Uterus (tissue), 4 donors: ENCODE results near the gene TRMT6. TPM values are rescaled to one million over a fixed set of nuclear protein-coding genes. Genes with fewer than 3 reads are reported as not detected.

Experiments
- DNase-seq, 2 donors: peaks; one replicate each; pipeline ENCODE4 v3.0.0-alpha.2; 2019 to 2020
- H3K27ac ChIP-seq, 2 donors: fragments of 200-600 bp; sonication (generic); 1 replicate in 1 of 2; 2 replicates in 1 of 2; pipeline ENCODE4 v1.5.1; 2016 to 2018
- H3K27me3 ChIP-seq, 2 donors: fragments of 200-600 bp; sonication (generic); one replicate each; pipeline ENCODE4 v1.5.1; 2018 to 2019; ENCODE audit warnings: control low read depth in 1 of 2
- H3K36me3 ChIP-seq, 2 donors: fragments of 200-600 bp; sonication (generic); one replicate each; pipeline ENCODE4 v1.5.1; 2019; ENCODE audit warnings: control low read depth in 1 of 2
- H3K4me1 ChIP-seq, 2 donors: fragments of 200-600 bp; sonication (generic); one replicate each; pipeline ENCODE4 v1.5.1; 2018 to 2019; ENCODE audit warnings: control low read depth in 1 of 2
- H3K4me3 ChIP-seq, 2 donors: fragments of 200-600 bp; sonication (generic); 1 replicate in 1 of 2; 2 replicates in 1 of 2; pipeline ENCODE4 v1.5.1; 2018 to 2019; ENCODE audit warnings: mild to moderate bottlenecking in 1 of 2
- H3K9me3 ChIP-seq, 2 donors: fragments of 200-600 bp; sonication (generic); one replicate each; pipeline ENCODE4 v1.5.1; 2019; ENCODE audit warnings: control low read depth in 1 of 2
- CTCF ChIP-seq, 4 experiments: fragments of 200-600 bp in 2 of 4; fragments of 450-650 bp in 2 of 4; sonication (generic) in 2 of 4; IDR thresholded peaks; one replicate each; pipeline ENCODE4 v1.5.1; 2016 to 2019; ENCODE audit warnings: antibody characterized with exemption in 4 of 4, mild to moderate bottlenecking in 2 of 4, moderate library complexity in 1 of 4
- POLR2A ChIP-seq, 2 donors: fragments of 450-650 bp; IDR thresholded peaks; one replicate each; pipeline ENCODE4 v1.6.1; 2016; ENCODE audit warnings: antibody characterized with exemption in 2 of 2, mild to moderate bottlenecking in 1 of 2, moderate library complexity in 1 of 2
- intact Hi-C: fragments of 100-400 bp; cut with DNase I; formaldehyde crosslinking; loops from one replicate; pipeline ENCODE4 v1.15.1; 2023; ENCODE audit warnings: low total_unique reads
- total RNA-seq, 4 donors: library from RNA; depleted of rRNA in 3 of 4; stranded (reverse); fragments of >200 nt in 3 of 4; gene quantifications; one replicate each; pipeline versions ENCODE4 v1.1.0 to v1.2.4, GENCODE V29; 2014 to 2023
- donor health status: DM: yes; HTN: yes; CAD: no.

TRMT6 gene
- total RNA-seq, 4 donors from 2014 or later, result 1.8 to 11.9 (median 4.0) TPM

GRCh38 chr20:5977223-5977622 lies 26.9 kb upstream of the TRMT6 start:
- Histone ChIP-seq H3K9me3 (no peaks in the 10 kb centered on the region), H3K27me3 (no peaks in the 10 kb centered on the region), H3K36me3 (no peaks in the 10 kb centered on the region), H3K4me3 (no peak overlapping the region), H3K4me1 (no peaks in the 10 kb centered on the region), H3K27ac (no peak overlapping the region)
- DNase-seq, result no peak
- intact Hi-C loops, result no loop called here
- no peak for TF ChIP-seq POLR2A (IDR thresholded peaks at IDR 0.05)
- TF ChIP-seq CTCF (IDR thresholded peaks at IDR 0.05), result no peak

GRCh38 chr20:5975778-5976177 lies 25.4 kb upstream of the TRMT6 start:
- no peaks in the 10 kb centered on the region for H3K9me3 ChIP-seq
- intact Hi-C loops, result no loop called here
- no peaks in the 10 kb centered on the region for H3K27me3 ChIP-seq
- H3K27ac ChIP-seq, result no peak overlapping the region
- H3K4me3 ChIP-seq, result no peak overlapping the region
- no peaks in the 10 kb centered on the region for H3K4me1 ChIP-seq
- DNase-seq, result no peak
- no peaks in the 10 kb centered on the region for H3K36me3 ChIP-seq
- no peak for TF ChIP-seq CTCF (IDR thresholded peaks at IDR 0.05)
- TF ChIP-seq POLR2A (IDR thresholded peaks at IDR 0.05), result no peak

- Histone ChIP-seq H3K4me1 (no peaks in the 10 kb centered on the region), H3K27ac (no peak overlapping the region), H3K27me3 (no peaks in the 10 kb centered on the region), H3K9me3 (no peaks in the 10 kb centered on the region), H3K36me3 (no peaks in the 10 kb centered on the region), H3K4me3 (no peak overlapping the region)
- no peak for DNase-seq
- TF ChIP-seq CTCF (IDR thresholded peaks at IDR 0.05) (no peak), POLR2A (IDR thresholded peaks at IDR 0.05) (no peak)
- intact Hi-C loops, result no loop called here
These were observed 24.2 kb upstream of the TRMT6 start for GRCh38 chr20:5974531-5974930.

DNA sequence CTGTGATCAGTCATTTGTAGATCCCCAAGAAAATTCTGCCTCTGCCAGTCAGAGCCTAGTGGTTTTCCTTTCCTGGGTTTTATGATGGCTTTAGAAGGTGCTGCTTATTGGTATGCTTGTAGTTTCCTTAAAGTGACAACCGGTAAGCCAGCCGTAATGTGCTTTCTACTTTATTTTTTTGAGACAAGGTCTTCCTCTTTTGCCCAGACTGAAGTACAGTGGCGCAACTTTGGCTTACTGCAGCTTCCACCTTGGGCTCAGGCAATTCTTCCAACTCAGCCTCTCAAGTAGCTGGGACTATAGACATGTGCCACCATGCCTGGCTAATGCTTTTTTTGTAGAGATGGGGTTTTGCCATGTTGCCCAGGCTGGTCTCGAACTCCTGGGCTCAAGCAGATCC lies 23.6 kb upstream of the TRMT6 start:
- no peak overlapping the region for H3K4me3 ChIP-seq
- no peaks in the 10 kb centered on the region for H3K27me3 ChIP-seq
- no peaks in the 10 kb centered on the region for H3K4me1 ChIP-seq
- intact Hi-C loops, result no loop called here
- no peaks in the 10 kb centered on the region for H3K36me3 ChIP-seq
- H3K9me3 ChIP-seq, result no peaks in the 10 kb centered on the region
- H3K27ac ChIP-seq, result no peak overlapping the region
- TF ChIP-seq POLR2A (IDR thresholded peaks at IDR 0.05) (no peak), CTCF (IDR thresholded peaks at IDR 0.05) (no peak)
- DNase-seq, result no peak

- no peaks in the 10 kb centered on the region for H3K36me3 ChIP-seq
- no peak for TF ChIP-seq CTCF (IDR thresholded peaks at IDR 0.05)
- no peak for TF ChIP-seq POLR2A (IDR thresholded peaks at IDR 0.05)
- no peak overlapping the region for H3K4me3 ChIP-seq
- H3K4me1 ChIP-seq, result no peaks in the 10 kb centered on the region
- no peak for DNase-seq
- no peaks in the 10 kb centered on the region for H3K27me3 ChIP-seq
- intact Hi-C loops, result no loop called here
- H3K27ac ChIP-seq, result no peak overlapping the region
- no peaks in the 10 kb centered on the region for H3K9me3 ChIP-seq
These were observed 22.8 kb upstream of the TRMT6 start for GRCh38 chr20:5973172-5973571.
